Neuronal stem cell (in vitro differentiated cells): ENCODE measurements around the gene NRROS.
A peak's percentile ranks its signal among the peaks of the same experiment; 100 is the strongest.
"Not testable (repeated sequence)": the region's sequence is repeated elsewhere in the genome, so short reads cannot be mapped to it uniquely, and the experiment has no call there.

Experiments
- DNase-seq: peaks from one replicate; pipeline ENCODE4 v3.0.0-alpha.2; 2013; ENCODE audit warnings: low spot score
- H2AFZ ChIP-seq: one replicate; pipeline ENCODE4 v1.6.1; 2013; ENCODE audit warnings: mild to moderate bottlenecking, low read length, inconsistent platforms
- H2AK5ac ChIP-seq: 2 replicates; pipeline ENCODE4 v1.6.1; 2013; ENCODE audit warnings: low read depth, mild to moderate bottlenecking, inconsistent platforms, low read length, moderate library complexity, mixed read lengths
- H2BK120ac ChIP-seq: 2 replicates; pipeline ENCODE4 v1.6.1; 2013; ENCODE audit warnings: low read depth, mild to moderate bottlenecking, inconsistent platforms, low read length, moderate library complexity, mixed read lengths
- H2BK12ac ChIP-seq: one replicate; pipeline ENCODE4 v1.6.1; 2013; ENCODE audit warnings: low read length, inconsistent platforms
- H2BK15ac ChIP-seq: 2 replicates; pipeline ENCODE4 v1.6.1; 2013; ENCODE audit warnings: mild to moderate bottlenecking, low read length, inconsistent platforms, mixed read lengths
- H2BK5ac ChIP-seq: one replicate; pipeline ENCODE4 v1.6.1; 2013; ENCODE audit warnings: inconsistent platforms, mild to moderate bottlenecking, low read length, moderate library complexity
- H3K14ac ChIP-seq: one replicate; pipeline ENCODE4 v1.6.1; 2013; ENCODE audit warnings: low read length, inconsistent platforms
- H3K18ac ChIP-seq: 2 replicates; pipeline ENCODE4 v1.6.1; 2013; ENCODE audit warnings: low read length, inconsistent platforms
- H3K23ac ChIP-seq: 2 replicates; pipeline ENCODE4 v1.6.1; 2013; ENCODE audit warnings: low read depth, mild to moderate bottlenecking, mixed read lengths, low read length, inconsistent platforms; ENCODE audit not compliant: poor library complexity
- H3K27ac ChIP-seq: replicated peaks from 3 replicates; pipeline ENCODE4 v1.5.1; 2013; ENCODE audit warnings: low read length, inconsistent platforms
- H3K27me3 ChIP-seq, 3 experiments: 2 replicates each; pipeline ENCODE4 v1.6.1; 2013; ENCODE audit warnings: low read length in 3 of 3, mild to moderate bottlenecking in 2 of 3, inconsistent platforms in 1 of 3, low read depth in 1 of 3, mixed read lengths in 1 of 3, moderate library complexity in 1 of 3; ENCODE audit not compliant: control insufficient read depth in 3 of 3, insufficient read depth in 3 of 3
- H3K36me3 ChIP-seq, 2 donors: replicated peaks in 1 of 2; 2 replicates each; pipeline ENCODE4 v1.6.1; 2013; ENCODE audit warnings: low read length in 2 of 2; ENCODE audit not compliant: control insufficient read depth in 2 of 2, insufficient read depth in 2 of 2
- H3K4ac ChIP-seq: 2 replicates; pipeline ENCODE4 v1.6.1; 2013; ENCODE audit warnings: inconsistent platforms, mild to moderate bottlenecking, low read length, moderate library complexity
- H3K4me1 ChIP-seq, 2 donors: 1 replicate in 1 of 2; 2 replicates in 1 of 2; pipeline ENCODE4 v1.6.1; 2013; ENCODE audit warnings: low read length in 2 of 2, low read depth in 1 of 2; ENCODE audit not compliant: control insufficient read depth in 2 of 2, insufficient read depth in 1 of 2
- H3K4me2 ChIP-seq: one replicate; pipeline ENCODE4 v1.6.1; 2013; ENCODE audit warnings: mild to moderate bottlenecking, low read length, inconsistent platforms; ENCODE audit not compliant: insufficient read depth, poor library complexity, severe bottlenecking
- H3K4me3 ChIP-seq, 2 donors: 2 replicates each; pipeline ENCODE4 v1.5.1; 2013; ENCODE audit warnings: low read length in 2 of 2, mild to moderate bottlenecking in 2 of 2, inconsistent platforms in 1 of 2, moderate library complexity in 1 of 2
- H3K79me1 ChIP-seq: one replicate; pipeline ENCODE4 v1.6.1; 2013; ENCODE audit warnings: low read depth, mild to moderate bottlenecking, inconsistent platforms, low read length, moderate library complexity
- H3K9ac ChIP-seq: one replicate; pipeline ENCODE4 v1.6.1; 2013; ENCODE audit warnings: mild to moderate bottlenecking, low read depth, low read length, inconsistent platforms; ENCODE audit not compliant: poor library complexity
- H3K9me3 ChIP-seq, 2 donors: replicated peaks in 1 of 2; 2 replicates each; pipeline versions ENCODE3 to v1.6.1; 2013; ENCODE audit warnings: low read length in 2 of 2, mild to moderate bottlenecking in 2 of 2, inconsistent platforms in 1 of 2, low read depth in 1 of 2, mixed read lengths in 1 of 2, moderate library complexity in 1 of 2; ENCODE audit not compliant: control insufficient read depth in 2 of 2, insufficient read depth in 1 of 2
- H4K8ac ChIP-seq: one replicate; pipeline ENCODE4 v1.6.1; 2013; ENCODE audit warnings: low read depth, mild to moderate bottlenecking, inconsistent platforms, low read length, moderate library complexity
- H4K91ac ChIP-seq: one replicate; pipeline ENCODE4 v1.6.1; 2013; ENCODE audit warnings: low read length, low read depth, mild to moderate bottlenecking, inconsistent platforms; ENCODE audit not compliant: poor library complexity
- WGBS, 2 donors: extraction: QIAGEN DNeasy Blood & Tissue Kit; methylation state at CpG; one replicate each; pipeline ENCODE4 v1.1.7; 2013; ENCODE audit warnings: missing lambda C conversion rate in 2 of 2, mixed read lengths in 1 of 2; ENCODE audit not compliant: insufficient read length in 2 of 2, insufficient replicate concordance in 1 of 2; ENCODE audit errors: extremely low coverage in 2 of 2; 5-methylcytosine and 5-hydroxymethylcytosine counted together

NRROS gene

GRCh38 chr3:196619627-196620026, 19.9 kb upstream of the NRROS start:
- Histone ChIP-seq H3K27ac (peak overlapping the region; percentile 86), H3K4me1 (peaks cover 17% of the 10 kb centered on the region in 2 donors), H2AFZ (peak overlapping the region; percentile 50)
- H3K27me3 ChIP-seq, H4K8ac ChIP-seq, H3K36me3 ChIP-seq, H2BK15ac ChIP-seq, H3K4ac ChIP-seq, H3K4me3 ChIP-seq, H3K23ac ChIP-seq, H2BK120ac ChIP-seq, H4K91ac ChIP-seq, H2AK5ac ChIP-seq, H3K9me3 ChIP-seq, H3K4me2 ChIP-seq, H3K14ac ChIP-seq, H3K18ac ChIP-seq, DNase-seq, H2BK5ac ChIP-seq, H3K9ac ChIP-seq, H3K79me1 ChIP-seq, H2BK12ac ChIP-seq: not testable (repeated sequence)
- no CpG with 5 or more reads among the region's 5 CpGs for WGBS, 2 donors

- Histone ChIP-seq H3K9me3 (no peaks in the 10 kb centered on the region), H3K4me1 (peaks cover 17% of the 10 kb centered on the region in 2 donors), H2BK15ac (peak overlapping the region; percentile 46), H3K4me2 (no peak overlapping the region), H4K8ac (no peak overlapping the region), H3K79me1 (no peaks in the 10 kb centered on the region), H2BK120ac (peak overlapping the region; percentile 82), H2AFZ (peak overlapping the region; percentile 50), H3K4ac (no peak overlapping the region), H2BK12ac (peak overlapping the region; percentile 30), H2BK5ac (no peak overlapping the region), H3K9ac (no peak overlapping the region), H3K18ac (peak overlapping the region; percentile 90), H3K14ac (peak overlapping the region; percentile 4), H3K36me3 (no peaks in the 10 kb centered on the region), H2AK5ac (peak overlapping the region; percentile 47), H3K27ac (peak overlapping the region; percentile 86), H3K27me3 (no peaks in the 10 kb centered on the region), H4K91ac (no peak overlapping the region), H3K23ac (no peak overlapping the region), H3K4me3 (no peak overlapping the region)
- no CpG with 5 or more reads among the region's 10 CpGs for WGBS, 2 donors
- peak; percentile 29 for DNase-seq
These were observed 19.3 kb upstream of the NRROS start for GRCh38 chr3:196620161-196620604.

DNA sequence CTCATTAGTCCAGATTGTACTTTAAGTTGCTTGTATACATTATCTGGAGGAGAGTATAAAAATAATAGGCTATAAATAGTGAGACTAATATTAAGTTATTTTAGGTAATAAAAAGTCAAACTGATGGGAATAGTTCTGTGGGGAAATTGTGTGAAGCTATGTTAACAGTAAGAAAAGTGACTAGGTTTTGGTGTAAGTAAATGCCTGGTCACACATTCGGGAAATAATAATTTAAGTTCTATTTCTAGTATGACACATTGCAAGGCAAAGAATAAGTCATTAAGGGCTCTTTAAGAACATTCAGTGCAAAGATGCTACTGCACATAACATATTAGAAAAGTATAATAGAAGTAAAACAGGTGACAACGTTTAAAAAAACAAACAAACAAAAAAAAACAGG, 18.8 kb upstream of the NRROS start:
- H3K23ac ChIP-seq, result no peak overlapping the region
- no peak overlapping the region for H2BK12ac ChIP-seq
- no CpG with 5 or more reads among the region's 2 CpGs for WGBS, 2 donors
- H3K79me1 ChIP-seq, result no peaks in the 10 kb centered on the region
- H2AFZ ChIP-seq, result peak overlapping the region; percentile 50
- no peak overlapping the region for H3K9ac ChIP-seq
- H3K36me3 ChIP-seq, result no peaks in the 10 kb centered on the region
- H3K4me2 ChIP-seq, result no peak overlapping the region
- no peak overlapping the region for H4K8ac ChIP-seq
- H2AK5ac ChIP-seq, result no peak overlapping the region
- no peak overlapping the region for H3K14ac ChIP-seq
- no peak for DNase-seq
- H3K9me3 ChIP-seq, result no peaks in the 10 kb centered on the region
- H3K18ac ChIP-seq, result no peak overlapping the region
- no peak overlapping the region for H3K4me3 ChIP-seq
- peak overlapping the region; percentile 86 for H3K27ac ChIP-seq
- peaks cover 17% of the 10 kb centered on the region in 2 donors for H3K4me1 ChIP-seq
- no peaks in the 10 kb centered on the region for H3K27me3 ChIP-seq
- no peak overlapping the region for H3K4ac ChIP-seq
- H2BK15ac ChIP-seq, result no peak overlapping the region
- no peak overlapping the region for H4K91ac ChIP-seq
- no peak overlapping the region for H2BK5ac ChIP-seq
- H2BK120ac ChIP-seq, result no peak overlapping the region

- no peak overlapping the region for H3K4me3 ChIP-seq
- H3K79me1 ChIP-seq, result no peaks in the 10 kb centered on the region
- no peak overlapping the region for H3K23ac ChIP-seq
- no peak overlapping the region for H2BK120ac ChIP-seq
- H3K36me3 ChIP-seq, result no peaks in the 10 kb centered on the region
- no CpG with 5 or more reads among the region's 10 CpGs for WGBS, 2 donors
- no peaks in the 10 kb centered on the region for H3K27me3 ChIP-seq
- no peak overlapping the region for H3K14ac ChIP-seq
- DNase-seq, result no peak
- H3K9ac ChIP-seq, result no peak overlapping the region
- H3K9me3 ChIP-seq, result no peaks in the 10 kb centered on the region
- peaks cover 17% of the 10 kb centered on the region in 2 donors for H3K4me1 ChIP-seq
- H3K4me2 ChIP-seq, result no peak overlapping the region
- H2BK12ac ChIP-seq, result peak overlapping the region; percentile 82
- H2AFZ ChIP-seq, result no peak overlapping the region
- no peak overlapping the region for H3K4ac ChIP-seq
- H4K8ac ChIP-seq, result no peak overlapping the region
- no peak overlapping the region for H4K91ac ChIP-seq
- H2AK5ac ChIP-seq, result no peak overlapping the region
- H2BK5ac ChIP-seq, result no peak overlapping the region
- H3K27ac ChIP-seq, result no peak overlapping the region
- H3K18ac ChIP-seq, result peak overlapping the region; percentile 61
- H2BK15ac ChIP-seq, result no peak overlapping the region
These were observed 17.9 kb upstream of the NRROS start for GRCh38 chr3:196621611-196622010.
